Stimulated activated CD4-positive, alpha-beta T cell treated with anti-CD3 and anti-CD28 coated beads, Interleukin-15, amount 100 ng/mL, for 1 hour (primary cell): ENCODE results near the gene RSL24D1.
A peak's percentile ranks its signal among the peaks of the same experiment; 100 is the strongest.
"Not testable (repeated sequence)": the region's sequence is repeated elsewhere in the genome, so short reads cannot be mapped to it uniquely, and the experiment has no call there.

Experiments used
- DNase-seq, 2 donors: peaks; one replicate each; pipeline ENCODE4 v3.0.0-alpha.2; 2020; ENCODE audit warnings: low read depth in 1 of 2, low spot score in 1 of 2

Gene RSL24D1

DNA sequence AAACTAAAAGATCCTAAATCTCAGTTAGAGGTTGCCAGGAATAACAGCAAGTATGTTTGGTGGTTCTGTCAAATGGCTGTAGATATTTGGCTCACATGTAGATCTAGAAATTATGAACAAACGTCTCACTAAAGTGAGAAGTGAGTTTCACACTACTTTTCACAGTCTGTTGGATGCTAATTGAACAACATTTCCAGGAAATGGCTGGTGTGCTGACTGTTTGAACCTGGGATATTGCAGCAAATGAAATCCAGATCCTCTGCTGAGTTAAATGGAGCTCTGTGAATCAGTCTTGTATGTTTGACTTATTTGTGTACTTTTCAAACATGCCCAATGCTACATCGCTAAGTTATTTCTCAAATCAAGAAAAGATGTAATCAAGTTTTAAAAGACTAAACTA lies 21.3 kb upstream of the RSL24D1 start:
- no peak for DNase-seq

DNA sequence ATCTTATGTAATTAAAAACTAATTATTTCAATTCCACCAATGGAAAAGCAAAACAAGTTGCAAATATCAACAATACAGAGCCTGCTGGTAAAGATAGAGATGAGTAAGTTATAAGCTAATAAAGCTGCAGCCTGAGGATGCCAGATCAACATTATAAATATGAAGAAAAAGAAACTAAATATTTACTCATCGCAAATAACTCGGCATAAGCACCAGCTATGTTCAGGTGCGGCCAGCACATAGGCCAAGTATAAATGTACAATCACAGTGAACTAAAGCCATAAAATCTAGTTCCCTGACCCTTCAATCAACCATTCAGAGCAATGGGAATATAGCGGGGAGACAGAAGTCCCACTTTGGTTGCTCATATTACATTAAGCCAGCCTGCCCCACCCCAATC lies 7.7 kb upstream of the RSL24D1 start:
- DNase-seq = no peak

DNA sequence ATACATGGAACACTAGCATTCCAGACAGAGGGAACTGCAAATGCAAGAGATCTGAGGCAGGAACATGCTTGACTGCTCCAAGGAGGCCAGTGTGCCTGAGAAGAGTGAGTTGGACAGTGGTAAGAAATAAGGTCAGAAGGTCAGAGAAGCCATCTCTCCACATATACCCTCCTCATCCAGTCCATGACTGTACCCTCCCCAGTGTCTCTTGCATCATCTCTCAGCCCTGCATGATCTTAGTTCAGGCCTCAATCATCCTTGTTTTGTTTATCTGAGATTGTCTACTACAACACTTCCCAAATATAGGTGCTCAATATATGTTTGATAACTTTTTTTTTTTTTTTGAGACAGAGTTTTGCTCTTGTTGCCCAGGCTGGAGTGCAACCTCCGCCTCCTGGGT lies 5.5 kb upstream of the RSL24D1 start:
- no peak for DNase-seq

DNA sequence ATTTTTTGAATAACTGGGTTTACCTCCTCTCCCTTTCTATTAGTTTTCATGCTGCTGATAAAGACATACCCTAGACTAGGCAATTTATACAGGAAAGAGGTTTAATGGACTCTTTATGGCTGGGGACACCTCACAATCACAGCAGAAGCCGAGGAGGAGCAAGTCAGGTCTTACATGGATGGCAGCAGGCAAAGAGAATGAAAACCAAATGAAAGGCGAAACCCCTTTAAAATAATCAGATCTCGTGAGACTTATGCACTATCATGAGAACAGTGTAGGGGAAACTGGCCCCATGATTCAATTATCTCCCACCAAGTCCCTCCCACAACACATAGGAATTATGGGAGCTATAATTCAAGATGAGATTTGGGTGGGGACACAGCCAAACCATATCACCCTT lies 2.0 kb upstream of the RSL24D1 start:
- no peak for DNase-seq

DNA sequence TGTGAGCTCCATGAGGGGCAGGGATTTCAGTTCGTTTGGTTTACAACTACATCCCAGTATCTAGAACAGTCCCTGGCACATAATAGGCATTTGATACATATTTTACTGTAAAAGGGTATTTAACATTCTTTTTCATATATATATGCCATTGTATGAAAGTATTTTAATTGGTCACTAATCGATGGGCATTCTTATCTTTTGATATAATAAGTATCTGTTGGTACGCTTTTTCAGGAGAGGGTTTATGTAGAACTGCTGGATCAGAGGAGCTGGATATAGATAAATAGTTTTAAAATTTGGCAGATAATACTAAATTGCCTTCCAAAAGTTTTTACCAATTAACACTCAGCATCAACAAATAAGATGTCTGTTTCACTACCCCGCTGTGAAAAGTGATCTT lies 978 bp upstream of the RSL24D1 start:
- no peak for DNase-seq

DNA sequence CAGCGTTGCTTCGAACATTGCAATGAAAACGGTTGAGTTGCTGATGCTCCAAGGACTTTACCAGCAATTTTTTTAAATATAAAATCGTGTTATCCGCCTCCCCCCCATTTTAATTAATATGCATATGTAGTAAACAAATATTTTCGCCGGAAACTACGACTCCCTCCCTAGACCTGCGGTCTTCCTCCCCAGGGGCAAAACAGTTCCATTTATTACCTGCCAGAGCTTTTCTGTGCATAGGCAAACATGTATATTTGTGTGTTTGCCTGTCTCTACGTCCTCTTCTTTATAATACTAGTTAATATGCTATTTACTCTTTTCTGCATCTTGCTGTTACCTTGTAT lies 593 bp upstream of the RSL24D1 start:
- no peak for DNase-seq

DNA sequence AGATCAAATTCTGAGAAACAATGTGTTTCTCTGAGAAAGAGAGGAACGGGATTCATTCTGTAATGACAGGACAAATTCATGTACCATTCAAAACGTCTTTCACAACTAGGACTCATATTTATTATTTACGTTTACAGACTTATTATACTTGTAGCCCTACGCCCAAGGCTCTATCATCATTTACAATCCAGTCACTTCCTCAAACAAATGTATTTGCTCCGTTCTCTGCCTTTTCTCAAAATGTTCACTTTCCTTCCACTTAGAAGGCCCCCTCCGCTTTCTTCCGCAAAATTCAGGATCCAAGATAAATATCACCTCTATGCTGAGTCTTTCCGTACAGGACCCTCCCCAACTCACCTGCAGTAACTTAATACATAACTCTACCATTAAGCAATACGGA lies 745 bp downstream of the RSL24D1 start:
- no peak for DNase-seq

DNA sequence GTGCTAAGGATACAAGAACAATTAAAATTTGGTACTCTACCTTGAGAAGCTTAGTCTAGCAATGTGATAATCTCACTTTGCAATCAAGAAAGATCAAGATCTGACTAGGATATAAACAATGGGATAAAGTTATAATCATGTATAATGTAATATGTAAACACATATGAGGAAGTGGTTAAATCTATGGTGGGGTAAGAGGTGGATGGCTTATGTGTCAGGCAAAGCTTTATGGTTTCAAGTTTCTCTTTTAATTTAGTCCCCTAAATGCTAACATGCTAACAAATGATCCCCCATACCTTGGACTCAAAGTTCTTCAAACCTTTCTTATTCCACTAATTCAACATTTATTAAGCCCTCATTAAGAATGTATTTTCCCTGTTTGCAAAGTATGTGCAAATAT lies 2.5 kb downstream of the RSL24D1 start:
- no peak for DNase-seq

DNA sequence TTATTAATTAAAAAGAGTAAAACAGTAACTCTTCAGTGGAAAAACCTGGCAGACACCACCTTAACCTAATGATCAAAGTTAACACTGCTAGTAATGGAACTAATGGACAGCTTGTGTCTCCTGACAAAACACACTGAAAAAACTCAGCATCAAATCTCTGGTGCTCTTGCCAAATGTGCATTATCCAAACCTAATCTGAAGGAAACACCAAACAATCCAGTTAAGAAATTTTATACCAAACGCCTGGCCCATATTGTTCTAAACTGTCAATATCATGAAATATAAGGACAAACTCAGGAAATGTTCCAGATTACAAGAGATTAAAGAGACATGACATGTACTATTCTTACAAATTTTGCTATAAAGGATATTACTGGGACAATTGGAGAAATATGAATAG lies 10.4 kb downstream of the RSL24D1 start:
- no peak for DNase-seq

DNA sequence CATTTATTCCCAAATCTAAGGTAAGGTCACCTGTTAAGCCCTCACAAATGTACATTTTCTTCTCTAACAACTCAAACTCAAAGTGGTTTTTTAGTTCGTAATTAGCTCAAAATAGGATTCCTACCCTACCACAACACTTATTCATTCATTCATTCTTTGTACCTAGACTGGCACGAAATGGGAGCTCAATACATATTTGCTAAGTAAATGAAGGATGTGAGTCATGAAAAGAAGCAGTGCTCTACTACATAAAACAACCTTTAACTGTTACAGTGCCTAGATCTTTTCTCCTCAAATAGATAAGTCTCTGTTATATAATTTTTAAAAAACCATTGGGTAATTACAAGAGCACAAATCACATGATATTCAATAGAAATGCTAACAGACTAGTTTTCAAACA lies 13.1 kb downstream of the RSL24D1 start:
- no peak for DNase-seq

DNA sequence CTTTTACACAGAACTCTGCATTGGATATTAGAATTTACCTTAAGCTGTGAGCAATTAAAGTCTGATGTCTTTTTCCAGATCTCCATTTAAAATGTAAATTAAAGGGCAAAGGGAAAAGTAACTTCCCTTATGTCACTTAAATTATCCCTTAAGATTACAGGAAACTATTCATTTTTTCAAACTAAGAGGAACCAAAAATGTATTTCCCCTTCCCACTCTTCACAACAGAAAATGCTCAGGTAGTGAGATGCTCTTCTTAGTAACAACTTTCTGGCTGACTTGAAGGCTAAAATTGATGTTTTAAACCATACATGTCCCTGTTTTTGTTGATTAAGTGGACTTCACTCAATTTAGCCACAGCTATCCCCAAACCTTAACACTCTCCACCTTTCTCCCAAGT lies 17.6 kb downstream of the RSL24D1 start:
- DNase-seq = no peak

DNA sequence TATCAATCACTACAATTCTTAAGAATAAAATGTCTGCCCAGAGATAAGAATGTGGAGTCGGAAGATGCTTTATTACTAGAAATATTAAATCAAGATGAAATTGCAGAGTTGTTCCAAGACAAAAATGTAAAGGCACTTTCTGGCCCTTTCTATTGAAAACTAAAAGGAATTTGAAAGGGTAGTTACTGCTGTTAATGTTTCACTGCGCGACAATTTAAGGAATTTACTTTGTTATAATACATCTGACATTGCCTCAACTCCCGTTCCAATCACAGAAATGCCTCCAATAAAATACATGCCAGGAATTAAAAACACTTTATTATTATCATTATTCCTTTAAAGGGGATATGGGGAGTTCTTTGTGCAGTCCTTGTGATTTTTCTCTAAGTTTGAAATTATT lies 26.4 kb downstream of the RSL24D1 start:
- no peak for DNase-seq

DNA sequence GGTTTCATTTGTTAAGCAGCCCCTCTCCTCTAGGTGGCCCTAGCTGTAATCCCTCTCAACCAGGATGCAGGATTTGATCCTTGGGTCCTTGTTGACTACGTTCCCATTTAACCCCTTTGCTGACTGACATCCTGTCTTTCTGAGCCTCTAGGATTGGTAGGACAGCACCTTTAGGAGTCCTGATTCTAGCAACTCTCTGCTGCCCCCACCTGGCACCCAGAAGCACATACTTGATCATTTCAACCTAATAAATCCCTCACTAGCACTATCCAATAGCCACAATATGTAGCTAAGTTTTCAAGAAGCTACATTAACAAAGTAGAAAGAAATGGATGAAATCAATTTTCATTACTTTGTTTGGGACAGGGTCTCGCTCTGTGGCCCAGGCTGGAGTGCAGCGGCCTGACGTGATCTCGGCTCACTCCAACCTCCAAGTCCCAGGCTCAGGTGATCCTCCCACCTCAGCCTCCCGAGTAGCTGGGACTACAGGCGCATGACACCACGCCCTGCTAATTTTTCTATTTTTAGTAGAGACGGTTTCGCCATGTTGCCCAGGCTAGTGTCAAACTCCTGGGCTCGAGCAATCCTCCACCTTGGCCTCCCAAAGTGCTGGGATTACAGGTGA lies 28.3 kb downstream of the RSL24D1 start:
- peak in 1 of 2 donors; percentile 32 for DNase-seq

DNA sequence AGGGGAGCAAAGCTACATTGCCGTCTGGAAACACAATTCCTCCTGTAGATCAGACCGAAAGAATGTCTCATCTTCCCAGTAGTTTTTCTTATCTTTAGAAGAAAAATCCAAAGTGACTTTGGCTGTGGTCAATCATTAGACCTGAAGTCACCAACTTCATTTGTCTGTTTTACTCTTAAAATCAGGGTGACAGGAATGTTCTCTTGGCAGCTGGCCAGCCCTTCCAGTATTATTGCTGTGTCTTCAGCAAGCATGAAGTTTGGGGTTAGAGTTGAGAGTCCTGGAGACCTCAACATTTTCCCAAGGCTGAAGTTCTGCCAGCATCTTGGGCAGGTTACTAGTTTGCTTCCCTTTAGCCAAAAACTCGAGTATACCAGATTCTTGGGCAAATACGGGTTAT lies 32.5 kb downstream of the RSL24D1 start:
- no peak for DNase-seq

DNA sequence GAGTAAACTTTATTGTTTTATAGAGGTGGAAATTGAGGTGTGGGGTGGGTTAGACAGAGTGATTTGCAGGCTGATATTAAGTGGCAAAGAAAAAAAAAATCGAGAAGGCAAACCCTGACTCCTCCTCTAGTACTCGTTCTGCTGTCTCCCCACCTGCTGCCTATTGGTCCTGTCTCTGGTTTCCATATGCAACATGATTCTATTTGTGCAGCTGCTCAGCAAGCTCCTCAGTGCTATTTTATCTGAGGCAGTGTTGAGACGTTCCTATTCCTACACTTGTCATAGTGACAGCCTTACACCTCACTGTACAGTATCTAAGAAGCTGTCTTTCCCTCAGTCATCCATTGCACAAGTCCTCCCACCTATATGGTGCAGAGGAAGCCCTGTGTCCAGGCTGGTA lies 45.1 kb downstream of the RSL24D1 start:
- DNase-seq = no peak

DNA sequence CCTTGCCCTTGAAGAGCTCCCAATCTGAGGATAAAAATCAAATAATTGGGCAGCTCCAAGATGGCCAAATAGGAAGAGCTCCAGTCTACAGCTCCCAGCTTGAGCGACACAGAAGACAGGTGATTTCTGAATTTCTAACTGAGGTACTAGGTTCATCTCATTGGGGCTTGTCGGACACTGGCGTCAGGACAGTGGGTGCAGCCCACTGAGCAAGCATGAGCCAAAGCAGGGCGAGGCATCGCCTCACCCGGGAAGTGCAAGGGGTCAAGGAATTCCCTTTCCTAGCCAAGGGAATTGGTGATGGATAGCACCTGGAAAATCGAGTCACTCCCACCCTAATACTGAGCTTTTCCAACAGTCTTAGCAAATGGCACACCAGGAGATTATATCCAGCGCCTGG lies 53.6 kb downstream of the RSL24D1 start:
- not testable (repeated sequence) for DNase-seq

DNA sequence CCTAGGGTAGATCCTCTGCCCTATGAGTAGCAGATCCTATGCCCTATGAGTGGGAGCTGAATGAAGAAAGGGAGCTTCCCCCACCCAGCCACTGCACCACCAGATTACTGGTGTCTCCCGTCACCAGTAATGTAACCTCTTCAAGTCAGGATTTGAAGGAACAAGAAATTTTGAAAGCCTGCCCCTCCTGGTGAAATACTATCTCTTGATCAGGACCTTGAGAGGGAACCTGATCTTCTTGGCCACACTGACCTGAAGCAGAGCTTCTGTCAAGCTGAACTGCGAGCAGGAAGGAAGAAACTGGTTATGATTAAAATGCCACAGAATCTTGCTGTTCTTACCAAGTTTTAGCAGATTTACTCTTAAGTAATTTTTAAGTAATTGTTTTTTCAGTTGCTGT lies 62.8 kb downstream of the RSL24D1 start:
- DNase-seq = no peak

DNA sequence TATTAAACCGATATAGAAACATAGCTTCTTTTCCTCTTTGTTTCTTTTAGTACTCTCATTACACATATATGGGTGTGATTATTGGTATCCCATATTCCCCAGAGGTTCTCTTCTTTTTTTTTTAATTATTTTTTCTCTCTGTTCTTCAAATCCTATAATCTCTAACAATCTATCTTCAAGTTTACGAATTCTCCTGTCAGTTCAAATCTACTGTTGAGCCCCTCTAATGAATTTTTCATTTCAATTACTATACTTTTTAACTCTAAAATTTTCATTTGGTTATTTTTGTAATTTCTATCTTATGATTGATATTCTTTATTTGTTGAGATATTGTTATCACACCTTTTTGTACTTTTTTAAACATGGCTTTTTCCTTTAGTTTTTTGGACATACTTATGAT lies 64.1 kb downstream of the RSL24D1 start:
- DNase-seq = no peak
